GM12878 (cell line): ENCODE data around the gene CCL22. TPM values are rescaled to one million over a fixed set of nuclear protein-coding genes. Genes with fewer than 3 reads are reported as not detected.

Source experiments
- ATAC-seq: fragments of 200-7000 bp; cut with Tn5 transposase; 3 replicates; pipeline ENCODE4 v1.9.1; 2020; ENCODE audit warnings: mild to moderate bottlenecking, moderate library complexity
- BruUV-seq: library from RNA; stranded (reverse); fragments of 400-500 nt; replicated peaks from 2 replicates; lab custom pipeline; 2021; lab: Mats Ljungman, UMichigan
- CTCF ChIA-PET: fragments of 300-600 bp; sonication (Branson Sonifier 250); formaldehyde crosslinking; extraction: SDS; loops from one replicate; lab custom pipeline; 2021; ENCODE audit warnings: inconsistent platforms; lab: Yijun Ruan, JAX
- POLR2A ChIA-PET: fragments of 350-600 bp; formaldehyde crosslinking; extraction: SDS; loops from one replicate; lab custom pipeline; 2021; ENCODE audit warnings: inconsistent platforms; lab: Charles Lee
- RAD21 ChIA-PET: fragments of 300-600 bp; sonication (Branson Sonifier 250); formaldehyde crosslinking; loops from one replicate; lab custom pipeline; 2023; ENCODE audit warnings: antibody characterized with exemption; ENCODE audit not compliant: unreplicated experiment; lab: Charles Lee
- SMC1A ChIA-PET: fragments of 300-600 bp; sonication (Branson Sonifier 250); formaldehyde crosslinking; loops from one replicate; lab custom pipeline; 2023; ENCODE audit not compliant: unreplicated experiment, uncharacterized antibody; lab: Charles Lee
- DNase-seq: peaks from one replicate; pipeline ENCODE4 v3.0.0-alpha.2; 2011; ENCODE audit warnings: low read depth, low spot score
- FAIRE-seq: peaks from 3 replicates; lab custom pipeline; 2011; peaks lifted over from hg19 to GRCh38; lab: Jason Lieb, UNC
- H2AFZ ChIP-seq: 2 replicates; pipeline ENCODE4 v1.6.0; 2011; ENCODE audit warnings: low read depth, low read length, control low read depth; ENCODE audit not compliant: control insufficient read depth
- H3K27ac ChIP-seq: 2 replicates; pipeline ENCODE4 v1.5.1; 2011; ENCODE audit warnings: control low read depth; ENCODE audit not compliant: control insufficient read depth, insufficient read depth
- H3K27me3 ChIP-seq, 2 experiments: replicated peaks in 1 of 2; 2 replicates each; pipeline versions ENCODE4 v1.6.0 to v1.6.1; 2011; ENCODE audit warnings: low read length in 1 of 2; ENCODE audit not compliant: control insufficient read depth in 2 of 2, insufficient read depth in 2 of 2
- H3K36me3 ChIP-seq, 2 experiments: 2 replicates each; pipeline ENCODE4 v1.5.1; 2011; ENCODE audit warnings: low read length in 1 of 2; ENCODE audit not compliant: control insufficient read depth in 2 of 2, insufficient read depth in 2 of 2
- H3K4me1 ChIP-seq: 2 replicates; pipeline ENCODE4 v1.6.1; 2011; ENCODE audit warnings: mild to moderate bottlenecking, low read length, moderate library complexity, mixed read lengths; ENCODE audit not compliant: control insufficient read depth, insufficient read depth
- H3K4me2 ChIP-seq: 2 replicates; pipeline ENCODE4 v1.6.0; 2011; ENCODE audit warnings: control low read depth; ENCODE audit not compliant: control insufficient read depth, insufficient read depth
- H3K4me3 ChIP-seq: fragments of 200-600 bp; sonication (generic); 2 replicates; pipeline ENCODE4 v1.5.1; 2016
- H3K79me2 ChIP-seq: 2 replicates; pipeline ENCODE4 v1.6.0; 2011; ENCODE audit warnings: low read length; ENCODE audit not compliant: control insufficient read depth, insufficient read depth
- H3K9ac ChIP-seq: 2 replicates; pipeline ENCODE4 v1.8.0; 2011; ENCODE audit warnings: low read length, control low read depth, mixed read lengths; ENCODE audit not compliant: control insufficient read depth, insufficient read depth
- H3K9me3 ChIP-seq: replicated peaks from 3 replicates; pipeline ENCODE4 v1.5.1; 2011; ENCODE audit warnings: mild to moderate bottlenecking, low read length; ENCODE audit not compliant: control insufficient read depth, insufficient read depth
- H4K20me1 ChIP-seq: 2 replicates; pipeline ENCODE4 v1.6.0; 2011; ENCODE audit not compliant: control insufficient read depth, insufficient read depth
- EED ChIP-seq: sonication (generic); IDR thresholded peaks from 2 replicates; pipeline ENCODE4 v1.6.1; 2016; ENCODE audit warnings: antibody characterized with exemption, low read depth
- IKZF1 ChIP-seq: fragments of 450-650 bp; conservative IDR thresholded peaks from 2 replicates; pipeline ENCODE4 v1.6.1; 2017; ENCODE audit warnings: antibody characterized with exemption, mild to moderate bottlenecking
- JUNB ChIP-seq: IDR thresholded peaks from 2 replicates; pipeline ENCODE4 v1.6.1; 2016; ENCODE audit warnings: antibody characterized with exemption, mild to moderate bottlenecking
- NBN ChIP-seq: fragments of 450-650 bp; IDR thresholded peaks from 2 replicates; pipeline ENCODE4 v1.6.1; 2016
- SIN3A ChIP-seq: IDR thresholded peaks from 2 replicates; pipeline ENCODE4 v1.6.1; 2012; ENCODE audit warnings: low read depth, low read length, improper control_type of control experiment
- SMAD5 ChIP-seq: IDR thresholded peaks from 2 replicates; pipeline ENCODE4 v1.6.1; 2016; ENCODE audit warnings: antibody characterized with exemption, low read depth
- SPI1 ChIP-seq: IDR thresholded peaks from 2 replicates; pipeline ENCODE4 v1.6.1; 2011; ENCODE audit warnings: low read depth, mild to moderate bottlenecking, low read length, moderate library complexity, borderline replicate concordance; ENCODE audit not compliant: insufficient read depth
- TBL1XR1 ChIP-seq: IDR thresholded peaks from 2 replicates; pipeline ENCODE4 v1.6.1; 2012; ENCODE audit warnings: low read depth, low read length, improper control_type of control experiment
- YY1 ChIP-seq: IDR thresholded peaks from 2 replicates; pipeline ENCODE4 v1.6.1; 2011; ENCODE audit warnings: low read depth, mild to moderate bottlenecking, low read length
- WGBS: methylation state at CpG from one replicate; pipeline ENCODE4 v1.1.6; 2016; ENCODE audit warnings: low lambda C conversion rate; ENCODE audit not compliant: insufficient replicate concordance, insufficient coverage; ENCODE audit errors: missing lambda C conversion rate; 5-methylcytosine and 5-hydroxymethylcytosine counted together
- in situ Hi-C: fragments of 300-500 bp; cut with MboI; formaldehyde crosslinking; loops from 9 replicates; pipeline ENCODE4 v1.14.3; 2018; ENCODE audit warnings: mixed read lengths
- intact Hi-C: fragments of 100-400 bp; cut with micrococcal nuclease; formaldehyde crosslinking; loops from one replicate; pipeline ENCODE4 v1.14.2; 2022; ENCODE audit not compliant: unreplicated experiment
- polyA plus RNA-seq, 11 experiments: library from polyadenylated mRNA; depleted of rRNA in 4 of 11; unstranded in 6 of 11; stranded (reverse) in 5 of 11; fragments of >200 nt; fragmentation: Nextera tagmentation in 4 of 11; fragmentation: Illumina TruSeq in 1 of 11; extraction: Ambion mirVana in 4 of 11; extraction: Trizol in 1 of 11; gene quantifications; 1 replicate in 1 of 11; 2 replicates in 10 of 11; pipeline versions ENCODE4 v1.2.1 to v1.2.3, GENCODE V29; 2011 to 2016; ENCODE audit warnings: inconsistent platforms in 2 of 11, missing spikeins in 2 of 11, low read depth in 1 of 11
- total RNA-seq, 4 experiments: library from RNA; depleted of rRNA in 3 of 4; stranded (reverse); fragments of >200 nt in 3 of 4; fragmentation: Illumina TruSeq in 1 of 4; extraction: Trizol in 1 of 4; gene quantifications; 2 replicates each; pipeline versions ENCODE4 v1.2.1 to v1.2.3, GENCODE V29; 2013 to 2021

CCL22 gene
- total and polyA plus RNA-seq, 10 of the 15 experiments (the other 5 are each of a cell fraction or from before 2014, with no cell fraction given) = 38.0 to 704 (median 349) TPM

- Histone ChIP-seq H3K27me3 (no peaks in the 10 kb centered on the region), H3K27ac (no peak overlapping the region), H3K79me2 (no peaks in the 10 kb centered on the region), H3K9ac (no peak overlapping the region), H3K4me2 (no peak overlapping the region), H3K4me3 (no peak overlapping the region), H3K9me3 (no peaks in the 10 kb centered on the region), H3K36me3 (no peaks in the 10 kb centered on the region), H2AFZ (no peak overlapping the region), H4K20me1 (no peaks in the 10 kb centered on the region), H3K4me1 (peaks cover 7% of the 10 kb centered on the region)
- CTCF ChIA-PET = interaction anchor here (1.0 to 1.7 kb wide), 5 partner anchors 11 to 105 kb away, joined by 3 to 4 read pairs (median 3); no protein-coding TSS in a partner anchor
- TF ChIP-seq NBN = no peak
- TF ChIP-seq JUNB = 0 out of 2 replicates have a peak, but pooled peaks have one; percentile 25
- no peak for TF ChIP-seq SMAD5
- peak; percentile 65 for TF ChIP-seq EED
- TF ChIP-seq TBL1XR1 = no peak
- TF ChIP-seq YY1 = no peak
- peak; percentile 38; the same call in 1 of the 2 replicates for TF ChIP-seq IKZF1
- no peak for FAIRE-seq
- SMC1A ChIA-PET = interaction anchor here (0.7 to 2.6 kb wide), 10 partner anchors 8 to 102 kb away, joined by 3 to 10 read pairs (median 4); no protein-coding TSS in a partner anchor
- peak; percentile 61 for ATAC-seq
- 13% methylated on average over 3 of the region's 3 CpGs for WGBS
- POLR2A ChIA-PET = interaction anchor here (1.1 to 1.5 kb wide), 3 partner anchors 10 to 23 kb away, joined by 3 to 8 read pairs (median 4); no protein-coding TSS in a partner anchor
- intact Hi-C loops (no loop called here), in situ Hi-C loops (no loop called here)
- BruUV-seq = no TSS peak
- RAD21 ChIA-PET = interaction anchor here (1.6 to 2.1 kb wide), 4 partner anchors 9 to 104 kb away, joined by 4 to 8 read pairs (median 5); no protein-coding TSS in a partner anchor
- no peak for DNase-seq
These were observed 46.5 kb downstream of the CCL22 start for GRCh38 chr16:57405097-57405496.

GRCh38 chr16:57406881-57407280, 48.3 kb downstream of the CCL22 start:
- Histone ChIP-seq H3K9me3 (no peaks in the 10 kb centered on the region), H3K79me2 (no peaks in the 10 kb centered on the region), H3K27ac (no peak overlapping the region), H4K20me1 (no peaks in the 10 kb centered on the region), H3K27me3 (no peaks in the 10 kb centered on the region), H3K36me3 (no peaks in the 10 kb centered on the region), H3K4me1 (peaks cover 17% of the 10 kb centered on the region), H3K9ac (no peak overlapping the region), H3K4me3 (no peak overlapping the region), H2AFZ (no peak overlapping the region), H3K4me2 (no peak overlapping the region)
- in situ Hi-C loops (no loop called here), intact Hi-C loops (no loop called here)
- ChIA-PET CTCF (interaction anchor here (1.6 to 1.7 kb wide), 2 partner anchors 10 to 20 kb away, joined by 4 read pairs; no protein-coding TSS in a partner anchor), RAD21 (interaction anchor here (1.5 kb wide), 1 partner anchor 103 kb away, joined by 4 read pairs; no protein-coding TSS in a partner anchor), SMC1A (interaction anchor here (0.9 to 2.6 kb wide), 4 partner anchors 11 to 103 kb away, joined by 3 to 10 read pairs (median 3); no protein-coding TSS in a partner anchor), POLR2A (interaction anchor here (0.5 to 0.7 kb wide), 2 partner anchors 15 to 113 kb away, joined by 3 to 6 read pairs; no protein-coding TSS in a partner anchor)
- no peak for ATAC-seq
- WGBS = 24% methylated on average over 2 of the region's 2 CpGs
- TF ChIP-seq SPI1 = peak; percentile 2; the same call in 1 of the 2 replicates
- no peak for TF ChIP-seq SIN3A
- DNase-seq = no peak
- no TSS peak for BruUV-seq
- no peak for FAIRE-seq
